Measurements from ENCODE around the gene SLC17A2.
A peak's percentile ranks its signal among the peaks of the same experiment; 100 is the strongest.

SLC17A2 gene

GRCh38 chr6:25930532-25931410, at the start of gene SLC17A2:
Gene SLC17A2 (minus strand): TSS chr6:25930691. CDS start chr6:25925796, 4,895 bp downstream.
- no peak for DNase-seq (ENCODE audit: low spot score)

GRCh38 chr6:25975923-25976560, 45.6 kb upstream of the SLC17A2 start:
- no peak for DNase-seq (ENCODE audit: low spot score)

GRCh38 chr6:25973923-25974555, 43.5 kb upstream of the SLC17A2 start:
- DNase-seq (ENCODE audit: low spot score) = no peak

GRCh38 chr6:25972902-25973301, 42.4 kb upstream of the SLC17A2 start:
- DNase-seq (ENCODE audit: low spot score) = no peak

- no peak for DNase-seq (ENCODE audit: low spot score)
These were observed 41.6 kb upstream of the SLC17A2 start for GRCh38 chr6:25972128-25972527.

- DNase-seq (ENCODE audit: low spot score) = peak; percentile 89
These were observed 40.8 kb upstream of the SLC17A2 start for GRCh38 chr6:25971187-25971821.

- peak; percentile 25 for DNase-seq (ENCODE audit: low spot score)
These were observed 38.3 kb upstream of the SLC17A2 start for GRCh38 chr6:25968769-25969168.

- DNase-seq (ENCODE audit: low spot score) = no peak
These were observed 36.2 kb upstream of the SLC17A2 start for GRCh38 chr6:25966711-25967110.

GRCh38 chr6:25965058-25965457, 34.6 kb upstream of the SLC17A2 start:
- no peak for DNase-seq (ENCODE audit: low spot score)

- DNase-seq (ENCODE audit: low spot score) = peak; percentile 14
These were observed 33.1 kb upstream of the SLC17A2 start for GRCh38 chr6:25963426-25964123.

GRCh38 chr6:25962149-25963127, 31.9 kb upstream of the SLC17A2 start, which contains the start of gene TRIM38:
Gene TRIM38 (plus strand): TSS chr6:25962802. CDS start chr6:25966523, 3,721 bp downstream.
- peak; percentile 88 for DNase-seq (ENCODE audit: low spot score)

GRCh38 chr6:25961619-25962148, 31.2 kb upstream of the SLC17A2 start:
- DNase-seq (ENCODE audit: low spot score) = no peak

GRCh38 chr6:25960734-25961133, 30.2 kb upstream of the SLC17A2 start:
- no peak for DNase-seq (ENCODE audit: low spot score)

GRCh38 chr6:25959890-25960536, 29.5 kb upstream of the SLC17A2 start:
- DNase-seq (ENCODE audit: low spot score) = peak; percentile 20

GRCh38 chr6:25958700-25959162, 28.2 kb upstream of the SLC17A2 start:
- no peak for DNase-seq (ENCODE audit: low spot score)

GRCh38 chr6:25956226-25956625, 25.7 kb upstream of the SLC17A2 start:
- no peak for DNase-seq (ENCODE audit: low spot score)

- no peak for DNase-seq (ENCODE audit: low spot score)
These were observed 24.3 kb upstream of the SLC17A2 start for GRCh38 chr6:25954756-25955155.

GRCh38 chr6:25953733-25954132, 23.2 kb upstream of the SLC17A2 start:
- no peak for DNase-seq (ENCODE audit: low spot score)

GRCh38 chr6:25952535-25952934, 22.0 kb upstream of the SLC17A2 start:
- DNase-seq (ENCODE audit: low spot score) = no peak
